NCI-H510A treated with DMSO at 0.1 percent for 48 hours (cell line): ENCODE results near the gene EDNRA.

ENCODE experiments used
- DNase-seq: peaks from one replicate; lab custom pipeline; 2025; lab: John Stamatoyannopoulos, UW

Gene EDNRA

DNA sequence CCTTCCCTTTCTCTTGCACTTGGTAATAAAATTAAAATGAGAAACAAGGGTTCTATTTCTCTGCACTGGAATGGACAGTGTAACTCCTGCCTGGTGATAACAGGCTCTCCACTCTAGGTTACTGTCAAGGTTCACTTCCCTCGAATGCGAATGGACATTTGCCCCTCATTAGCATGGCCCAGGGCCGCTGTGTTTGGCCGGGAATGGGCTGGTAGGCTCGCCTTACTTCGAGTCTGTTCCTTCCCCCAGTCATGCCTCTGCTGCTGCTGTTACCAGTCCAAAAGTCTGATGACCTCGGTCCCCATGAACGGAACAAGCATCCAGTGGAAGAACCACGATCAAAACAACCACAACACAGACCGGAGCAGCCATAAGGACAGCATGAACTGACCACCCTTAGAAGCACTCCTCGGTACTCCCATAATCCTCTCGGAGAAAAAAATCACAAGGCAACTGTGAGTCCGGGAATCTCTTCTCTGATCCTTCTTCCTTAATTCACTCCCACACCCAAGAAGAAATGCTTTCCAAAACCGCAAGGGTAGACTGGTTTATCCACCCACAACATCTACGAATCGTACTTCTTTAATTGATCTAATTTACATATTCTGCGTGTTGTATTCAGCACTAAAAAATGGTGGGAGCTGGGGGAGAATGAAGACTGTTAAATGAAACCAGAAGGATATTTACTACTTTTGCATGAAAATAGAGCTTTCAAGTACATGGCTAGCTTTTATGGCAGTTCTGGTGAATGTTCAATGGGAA lies 61.5 kb downstream of the EDNRA start:
- no peak for DNase-seq

DNA sequence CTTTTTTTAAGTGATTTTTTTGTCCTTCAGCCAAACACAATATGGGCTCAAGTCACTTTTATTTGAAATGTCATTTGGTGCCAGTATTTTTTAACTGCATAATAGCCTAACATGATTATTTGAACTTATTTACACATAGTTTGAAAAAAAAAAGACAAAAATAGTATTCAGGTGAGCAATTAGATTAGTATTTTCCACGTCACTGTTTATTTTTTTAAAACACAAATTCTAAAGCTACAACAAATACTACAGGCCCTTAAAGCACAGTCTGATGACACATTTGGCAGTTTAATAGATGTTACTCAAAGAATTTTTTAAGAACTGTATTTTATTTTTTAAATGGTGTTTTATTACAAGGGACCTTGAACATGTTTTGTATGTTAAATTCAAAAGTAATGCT lies 62.1 kb downstream of the EDNRA start:
- no peak for DNase-seq

DNA sequence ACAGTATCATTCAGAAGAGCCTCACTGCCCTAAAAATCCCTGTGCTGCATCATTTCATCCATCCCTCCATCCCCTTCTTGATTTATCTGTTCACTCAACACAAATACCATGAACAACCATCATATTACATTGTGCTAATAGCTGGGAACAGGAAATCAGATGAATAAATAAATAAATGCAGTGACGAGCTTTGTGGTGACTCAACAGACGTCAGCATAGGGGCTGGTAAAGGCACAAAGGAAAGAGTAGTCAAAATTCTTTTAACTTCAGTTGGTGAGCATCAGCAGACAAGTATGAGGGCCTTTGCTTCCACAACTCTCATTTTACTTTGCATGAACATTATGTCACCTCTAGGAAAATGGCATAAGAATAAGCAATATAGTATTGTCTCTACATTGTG lies 65.5 kb downstream of the EDNRA start:
- DNase-seq: no peak

DNA sequence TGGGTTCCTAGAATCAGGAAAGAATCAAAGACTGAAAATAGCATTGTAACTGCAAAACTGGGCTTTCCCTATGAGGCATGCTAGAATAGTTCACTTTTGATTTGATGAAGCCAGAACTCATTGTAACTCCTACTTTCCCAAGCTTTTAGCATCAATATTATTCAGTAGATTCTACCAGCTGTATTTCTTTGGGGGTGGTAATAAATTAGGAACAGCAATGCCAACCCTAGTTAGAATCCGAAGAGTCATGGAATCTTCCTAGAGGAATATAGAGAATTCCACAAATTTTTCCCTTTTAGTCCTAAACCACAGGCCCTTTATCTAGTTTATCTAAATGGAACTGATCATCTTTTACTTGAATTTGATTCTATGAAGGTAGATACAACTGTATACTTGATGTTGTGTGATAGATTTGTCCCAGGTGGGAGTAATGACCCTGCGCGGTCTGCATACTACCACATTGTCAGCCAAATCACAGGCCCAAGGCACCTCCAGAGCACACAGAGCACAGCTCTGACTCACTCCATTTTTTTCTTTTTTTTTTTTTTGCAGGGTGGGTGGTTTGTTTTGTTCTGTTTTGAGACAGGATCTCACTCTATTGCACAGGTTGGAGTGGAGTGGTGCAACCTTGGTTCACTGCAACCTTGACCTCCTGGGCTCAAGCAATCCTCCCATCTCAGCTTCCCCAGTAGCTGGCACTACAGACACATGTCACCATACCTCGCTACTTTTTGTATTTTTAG lies 66.6 kb downstream of the EDNRA start:
- DNase-seq: no peak

DNA sequence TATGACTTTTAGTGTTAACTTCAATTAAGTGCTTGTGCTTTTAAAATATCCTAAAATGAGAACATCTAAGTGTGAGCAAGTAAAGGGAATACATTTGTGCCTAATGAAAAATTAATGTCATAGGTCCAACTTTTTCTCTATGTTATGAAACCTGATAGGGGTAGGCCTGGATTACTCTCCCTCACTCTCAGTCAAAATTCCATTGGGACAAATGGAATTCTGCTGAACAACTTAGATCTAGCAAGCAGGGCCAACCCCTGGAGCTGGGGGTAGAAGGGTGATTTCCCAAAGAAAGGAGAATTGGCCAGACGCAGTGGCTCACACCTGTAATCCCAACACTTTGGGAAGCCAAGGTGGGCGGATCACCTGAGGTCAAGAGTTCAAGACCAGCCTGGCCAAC lies 67.4 kb downstream of the EDNRA start:
- no peak for DNase-seq

DNA sequence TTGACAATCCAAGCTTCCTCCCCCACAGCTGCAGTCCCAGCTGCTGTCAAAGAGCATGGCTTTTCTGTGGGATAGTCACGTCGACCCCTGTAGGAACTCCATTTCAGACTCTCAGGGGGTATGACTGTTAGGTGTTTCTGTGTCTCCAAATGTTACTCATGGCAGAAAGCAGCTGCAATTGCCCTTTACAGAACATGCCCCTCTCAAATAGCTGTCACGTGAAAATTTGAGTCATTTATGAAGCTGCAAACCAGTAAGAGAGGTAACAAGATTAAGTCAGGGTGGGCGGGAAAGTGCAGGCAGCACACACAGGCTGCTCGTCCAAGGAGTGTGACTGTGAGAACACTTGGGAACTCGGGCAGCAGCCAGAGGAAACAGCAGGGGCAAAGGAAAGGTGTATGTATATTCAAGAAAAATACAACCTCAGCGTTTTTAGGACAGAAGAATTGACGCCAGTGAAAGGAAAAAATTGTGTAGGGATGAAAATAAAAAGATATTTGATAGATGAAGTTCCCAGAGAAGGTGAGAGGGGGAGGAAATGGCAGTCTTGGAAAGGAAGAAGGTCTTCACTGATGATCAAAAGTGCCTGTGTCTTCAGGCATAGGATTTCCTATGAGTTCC lies 69.8 kb downstream of the EDNRA start:
- DNase-seq: no peak

DNA sequence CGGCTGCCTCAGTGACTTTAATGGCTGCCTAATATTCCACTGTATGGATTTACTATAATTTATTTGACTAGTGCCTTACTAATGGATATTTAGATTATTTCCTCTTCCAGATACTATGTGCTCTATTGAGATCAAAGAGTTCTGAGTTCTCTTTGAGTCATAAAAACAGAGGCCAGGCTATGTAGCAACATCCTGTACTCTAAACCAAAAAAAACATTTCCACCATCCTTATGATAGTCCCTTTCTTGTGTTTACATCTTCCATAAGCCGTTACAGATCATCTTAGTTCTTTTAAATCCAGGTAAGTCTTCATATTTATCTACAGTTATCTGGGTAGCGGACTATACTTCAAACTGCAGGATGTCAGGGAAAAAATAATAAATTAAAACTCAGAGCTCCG lies 79.7 kb downstream of the EDNRA start:
- no peak for DNase-seq

DNA sequence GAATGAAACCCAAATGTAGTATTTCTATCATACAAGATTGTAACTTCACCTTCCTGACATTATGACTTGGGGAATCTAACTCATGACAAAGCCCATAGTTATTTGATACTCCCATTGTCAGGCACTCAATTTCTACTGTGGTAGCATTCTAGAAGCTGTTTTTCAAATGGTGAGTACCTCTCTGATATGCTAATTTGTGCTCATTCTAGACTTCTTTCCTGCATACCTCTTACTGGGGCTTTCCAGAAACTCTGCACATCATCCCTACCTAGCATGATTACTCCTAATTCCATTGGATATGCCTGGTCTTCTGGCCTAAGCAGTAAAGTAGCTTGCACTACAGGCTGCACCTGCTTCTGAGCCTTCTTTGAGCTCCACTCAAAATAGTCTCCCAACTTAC lies 85.9 kb downstream of the EDNRA start:
- DNase-seq: no peak

DNA sequence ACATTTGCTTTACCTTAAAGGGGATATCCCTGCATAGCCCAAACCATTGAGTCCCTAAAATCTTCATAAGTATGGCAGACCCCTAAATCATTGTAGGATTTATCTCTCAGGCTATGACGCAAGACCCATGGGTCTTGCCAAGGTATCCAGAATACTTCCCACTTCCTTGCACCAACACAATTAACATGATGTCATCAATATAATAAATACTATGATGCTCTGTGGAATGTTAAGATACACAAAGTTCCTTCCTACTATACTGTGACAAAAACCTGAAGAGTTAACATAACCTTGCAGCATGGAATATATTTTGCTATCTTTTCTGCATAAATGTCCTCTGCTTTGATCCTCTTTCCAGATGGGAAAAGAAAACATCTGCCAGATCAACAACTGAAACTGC lies 86.4 kb downstream of the EDNRA start:
- DNase-seq: no peak

DNA sequence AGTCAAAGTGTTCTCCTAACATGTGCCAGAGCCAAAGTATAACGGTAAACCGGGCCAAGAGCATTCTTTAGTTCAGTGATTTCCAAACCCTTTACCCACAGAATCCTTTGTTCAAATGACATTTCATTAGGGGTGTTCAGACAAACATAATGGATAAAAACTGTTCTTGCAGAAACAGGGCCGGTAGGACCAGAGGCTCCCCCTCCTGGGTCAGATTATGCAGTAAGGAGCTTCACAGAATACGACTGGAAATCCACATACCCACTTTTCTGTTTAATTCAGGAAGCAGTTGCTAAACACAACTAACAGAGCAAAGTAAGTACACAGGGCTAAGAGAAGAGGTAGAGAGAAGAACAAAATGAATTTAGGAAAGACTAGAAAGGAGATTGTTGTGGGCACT lies 89.7 kb downstream of the EDNRA start:
- DNase-seq: no peak

DNA sequence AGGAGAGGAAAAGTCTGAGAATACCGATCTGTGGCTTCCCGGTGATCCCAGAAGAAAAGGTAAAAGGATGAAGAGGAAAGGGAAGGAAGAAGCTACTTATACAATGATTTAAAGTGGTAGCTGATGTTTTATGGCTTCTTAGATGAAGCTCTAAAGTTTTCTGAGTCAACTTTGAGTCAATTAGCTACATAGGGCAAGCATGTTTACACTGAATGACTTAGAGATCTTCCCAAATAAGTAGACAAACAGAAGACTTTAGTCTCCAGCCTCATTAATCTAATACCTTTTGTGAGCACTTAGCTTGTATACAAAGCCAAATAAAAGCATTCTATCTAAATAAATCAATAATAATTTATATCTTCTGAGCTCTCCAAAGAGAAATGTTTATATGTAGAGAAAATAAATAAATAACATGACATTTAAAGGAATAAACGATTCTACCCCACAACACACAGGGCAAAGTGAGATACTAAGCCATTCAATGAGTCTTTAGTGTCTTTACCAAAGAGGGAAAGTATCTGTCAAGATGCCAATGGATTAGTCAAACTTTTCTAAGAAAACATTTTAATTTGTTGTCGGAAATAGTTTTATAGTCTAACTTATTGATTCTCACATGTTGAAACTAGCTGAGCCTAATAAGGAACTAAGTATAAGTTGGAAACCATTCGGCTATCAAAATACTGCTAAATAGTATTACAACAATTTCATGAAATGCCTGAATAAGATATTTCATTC lies 90.3 kb downstream of the EDNRA start:
- no peak for DNase-seq

DNA sequence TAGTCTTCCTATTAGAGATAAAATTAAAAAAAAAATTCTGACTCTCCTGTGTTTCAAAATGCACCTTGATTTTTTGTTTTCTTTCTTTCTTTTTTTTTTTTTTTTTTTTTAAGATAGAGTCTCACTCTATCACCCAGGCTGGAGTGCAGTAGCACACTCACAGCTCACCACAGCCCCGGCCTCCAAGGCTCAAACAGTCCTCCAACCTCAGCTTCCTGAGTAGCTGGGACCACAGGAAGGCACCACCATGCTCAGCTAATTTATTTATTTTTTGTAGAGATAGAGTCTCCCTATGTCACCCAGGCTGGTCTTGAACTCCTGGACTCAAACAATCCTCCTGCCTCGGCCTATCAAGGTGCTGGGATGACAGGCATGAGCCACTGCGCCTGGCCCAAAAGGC lies 95.2 kb downstream of the EDNRA start:
- DNase-seq: no peak

DNA sequence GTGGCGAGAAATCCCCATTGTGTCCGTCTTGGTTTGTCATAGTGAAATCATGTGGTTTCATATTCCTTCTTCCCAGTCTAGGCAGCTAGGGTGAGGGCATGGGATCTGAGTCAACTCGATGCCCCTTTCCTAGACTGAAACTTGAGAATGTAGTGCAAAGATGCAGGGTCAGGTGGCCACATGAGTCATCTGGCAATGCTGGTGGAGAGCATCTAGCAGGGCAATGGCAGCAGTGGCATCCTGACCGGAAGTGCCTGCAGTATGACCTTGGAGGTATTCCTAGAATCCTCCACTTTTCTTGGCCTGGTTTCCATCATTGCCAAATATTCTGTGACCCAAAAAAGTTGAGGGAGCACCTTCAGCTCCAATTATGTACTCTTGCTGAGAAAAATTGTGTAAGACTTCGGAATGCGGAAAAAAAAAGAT lies 97.2 kb downstream of the EDNRA start:
- DNase-seq: no peak

DNA sequence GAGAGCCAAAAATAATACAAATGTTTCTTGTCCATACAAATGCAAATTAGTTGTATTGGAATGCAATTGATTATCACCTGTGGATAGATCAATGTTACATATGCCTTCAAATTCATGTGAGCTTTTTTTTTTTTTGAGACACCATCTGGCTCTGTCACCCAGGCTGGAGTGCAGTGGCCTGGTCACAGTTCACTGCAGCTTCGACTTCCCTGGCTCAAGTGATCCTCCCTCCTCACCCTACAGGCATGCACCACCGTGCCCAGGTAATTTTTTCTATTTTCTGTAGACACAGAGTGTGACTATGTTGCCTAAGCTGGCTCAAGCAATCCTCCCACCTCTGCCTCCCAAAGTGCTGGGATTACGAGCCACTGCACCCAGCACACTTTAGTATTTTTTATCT lies 97.7 kb downstream of the EDNRA start:
- DNase-seq: no peak

DNA sequence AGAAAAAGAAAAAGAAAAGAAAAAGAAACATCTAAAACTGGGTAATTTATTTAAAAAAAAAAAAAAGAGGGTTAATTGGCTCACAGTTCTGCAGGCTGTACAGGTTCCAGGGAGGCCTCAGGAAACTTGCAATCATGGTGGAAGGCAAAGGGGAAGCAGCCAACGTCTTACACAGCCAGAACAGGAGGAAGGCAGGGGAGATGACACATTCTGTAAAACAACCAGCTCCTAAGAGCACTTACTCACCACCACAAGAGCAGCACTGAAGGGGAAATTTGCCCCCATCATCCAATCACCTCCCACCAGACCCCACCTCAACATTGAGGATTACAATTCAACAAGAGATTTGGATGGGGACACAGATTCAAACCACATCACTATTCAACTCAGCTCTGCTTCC lies 99.5 kb downstream of the EDNRA start:
- no peak for DNase-seq

DNA sequence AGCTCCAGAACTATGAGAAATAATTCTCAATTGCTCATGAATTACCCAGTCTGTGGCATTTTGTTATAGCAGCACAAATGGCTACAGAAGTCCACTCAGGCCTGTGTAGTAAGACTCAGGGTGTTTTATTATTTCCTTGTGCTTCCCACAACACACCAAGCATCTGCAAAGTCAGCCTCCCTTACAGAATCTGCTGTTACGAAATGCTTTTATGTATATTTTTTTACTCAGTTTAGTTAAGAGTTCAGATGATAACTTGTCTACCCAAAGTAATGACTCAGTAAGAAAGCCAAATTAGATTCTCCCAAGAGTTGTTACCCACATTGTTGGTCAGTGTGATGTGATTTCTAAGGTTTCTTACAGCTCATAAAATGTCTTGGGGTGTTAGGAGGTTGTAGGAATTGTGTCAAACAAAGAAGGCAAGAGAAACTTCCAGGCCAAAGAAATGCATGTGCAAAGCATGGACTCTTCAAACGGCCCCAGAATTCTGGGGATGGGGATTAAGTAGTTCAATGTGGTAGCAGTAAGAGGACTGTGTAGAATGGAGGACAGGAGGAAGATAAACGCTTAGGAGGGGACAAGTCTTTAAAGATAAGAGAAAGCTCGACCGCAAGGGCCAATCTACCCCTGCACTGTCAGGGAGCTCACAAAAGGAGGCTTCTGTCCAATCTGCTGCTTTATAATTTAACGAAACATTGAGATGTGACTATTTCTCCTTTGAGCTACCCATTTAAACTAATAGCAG lies 100.9 kb downstream of the EDNRA start:
- DNase-seq: no peak

DNA sequence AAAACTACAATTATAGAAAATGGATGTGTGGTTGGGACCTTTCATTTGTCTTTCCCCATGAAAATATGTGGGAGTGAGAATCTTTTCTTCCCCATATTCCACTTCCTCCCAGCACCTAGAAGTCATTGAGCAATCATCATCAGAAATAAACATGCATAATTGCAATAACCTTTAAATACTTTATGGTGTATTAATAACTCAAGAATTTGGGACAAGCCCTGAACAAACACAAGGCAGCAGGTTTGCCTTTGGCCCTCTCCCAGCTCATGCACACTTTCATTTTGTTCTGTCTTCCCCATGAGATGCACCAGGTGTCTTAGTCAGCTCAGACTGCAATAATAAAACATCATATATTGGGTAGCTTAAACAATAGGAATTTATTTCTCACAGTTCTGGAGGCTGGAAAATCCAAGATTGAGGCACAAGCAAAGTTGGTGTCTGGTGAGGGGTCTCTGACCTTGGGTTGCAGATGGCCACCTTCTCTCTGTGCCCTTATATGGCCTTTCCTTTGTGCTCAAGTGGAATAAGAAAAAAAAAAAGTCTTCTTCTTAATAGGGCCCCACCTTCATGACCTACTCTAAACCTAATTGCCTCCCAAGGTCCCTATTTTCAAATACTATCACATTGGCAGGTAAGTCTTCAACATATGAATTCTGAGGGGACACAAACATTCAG lies 101.6 kb downstream of the EDNRA start:
- no peak for DNase-seq

DNA sequence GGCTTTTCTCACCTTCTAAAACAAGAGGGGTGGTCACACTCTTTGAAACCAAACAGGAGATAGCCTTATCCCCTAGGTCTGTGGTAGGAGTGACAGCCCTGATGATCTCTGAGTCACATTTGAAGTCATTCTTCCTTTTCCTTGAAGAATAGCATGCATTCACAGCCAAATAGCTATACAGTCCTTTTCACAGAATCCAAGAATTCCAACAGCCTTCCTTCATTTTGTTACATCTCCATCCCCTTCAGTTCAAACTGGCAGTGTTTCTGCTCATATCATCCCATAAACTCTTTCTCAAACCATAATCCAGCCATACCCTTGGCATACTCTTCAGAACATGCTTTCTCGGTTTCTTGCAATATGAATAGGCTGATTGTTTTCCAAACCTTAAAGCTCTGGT lies 103.0 kb downstream of the EDNRA start:
- DNase-seq: no peak

DNA sequence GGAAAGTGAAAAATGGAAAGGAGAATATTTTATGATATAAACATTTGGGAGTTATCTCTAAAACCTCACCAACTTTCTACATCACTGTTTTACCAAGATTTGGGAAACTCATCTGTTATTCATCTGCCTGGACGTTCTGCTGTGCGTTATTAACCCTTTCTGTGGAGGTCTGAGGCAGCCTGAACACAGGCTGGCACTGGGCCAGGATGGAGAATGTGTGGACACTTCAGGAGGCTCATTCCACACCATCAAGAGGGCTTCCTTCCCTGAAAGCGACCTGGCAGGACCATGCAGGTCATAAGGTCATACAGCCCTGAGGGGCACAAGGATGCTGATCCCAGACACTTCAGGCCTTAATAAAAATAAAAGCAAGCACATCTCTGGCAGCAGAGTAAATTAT lies 105.1 kb downstream of the EDNRA start:
- DNase-seq: no peak

DNA sequence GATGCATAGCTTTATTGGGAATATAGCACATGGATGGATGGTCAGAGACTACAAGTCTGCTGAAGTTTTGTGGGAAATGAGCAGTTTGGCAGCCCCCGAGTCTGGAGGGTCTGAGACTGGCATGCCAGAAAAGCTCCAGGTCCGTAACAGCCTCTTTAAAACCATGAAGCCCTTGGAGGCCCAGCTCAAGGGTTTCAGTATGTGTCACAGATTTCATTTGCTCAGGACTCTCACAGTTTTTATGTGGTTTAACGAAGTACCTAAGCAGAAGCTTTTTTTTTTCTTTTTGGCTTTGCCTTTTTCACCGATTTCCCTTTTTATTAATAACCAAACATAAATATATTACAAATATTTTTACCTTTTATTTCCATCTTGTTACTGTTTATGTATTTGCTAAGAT lies 105.7 kb downstream of the EDNRA start:
- no peak for DNase-seq

DNA sequence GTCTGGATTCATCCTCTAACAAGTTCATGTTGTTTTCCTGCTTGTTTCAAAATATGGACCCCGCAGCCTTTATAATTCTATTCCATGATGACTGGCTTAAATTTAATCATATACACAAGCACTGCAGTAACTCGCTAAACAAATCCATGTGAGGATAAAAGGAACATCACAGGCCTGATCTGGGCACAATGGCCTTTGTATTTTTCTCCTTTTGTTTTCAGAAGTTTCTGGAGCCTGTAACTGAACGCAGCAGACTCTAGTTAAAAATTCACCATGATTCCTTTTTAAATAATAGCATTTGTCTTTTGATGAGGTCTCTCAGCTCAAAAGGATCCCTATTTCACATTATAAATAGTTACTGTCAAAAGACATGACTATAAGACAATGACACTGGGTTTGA lies 106.1 kb downstream of the EDNRA start:
- DNase-seq: no peak
